ENCODE measurements around the gene FGF18.

The FGF18 gene

DNA sequence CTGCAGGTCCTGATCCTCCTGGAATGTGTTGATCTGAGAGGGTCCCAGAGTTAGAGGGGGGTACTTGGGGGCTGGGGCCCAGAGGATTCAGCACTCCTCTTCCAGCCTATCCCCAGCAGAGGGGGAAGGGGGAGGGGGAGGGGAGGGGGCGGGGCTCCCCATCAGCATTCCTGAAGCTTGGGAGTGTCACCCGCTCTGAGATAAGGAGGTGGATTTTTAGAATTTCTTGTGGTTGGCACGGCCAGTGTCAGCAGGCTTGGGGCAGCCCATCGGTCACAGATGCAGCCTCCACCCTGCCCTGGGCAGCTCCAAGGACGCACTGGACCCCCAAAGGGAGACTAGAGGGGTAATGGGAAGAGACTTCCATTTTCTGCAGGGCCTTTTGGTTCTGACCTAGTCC, 5.3 kb downstream of the FGF18 start:
- DNase-seq, result no peak

- no peak for DNase-seq
These were observed 6.3 kb downstream of the FGF18 start for GRCh38 chr5:171425596-171426244.

GRCh38 chr5:171426266-171426665, 6.8 kb downstream of the FGF18 start:
- no peak for DNase-seq

GRCh38 chr5:171426680-171427079, 7.2 kb downstream of the FGF18 start:
- no peak for DNase-seq

DNA sequence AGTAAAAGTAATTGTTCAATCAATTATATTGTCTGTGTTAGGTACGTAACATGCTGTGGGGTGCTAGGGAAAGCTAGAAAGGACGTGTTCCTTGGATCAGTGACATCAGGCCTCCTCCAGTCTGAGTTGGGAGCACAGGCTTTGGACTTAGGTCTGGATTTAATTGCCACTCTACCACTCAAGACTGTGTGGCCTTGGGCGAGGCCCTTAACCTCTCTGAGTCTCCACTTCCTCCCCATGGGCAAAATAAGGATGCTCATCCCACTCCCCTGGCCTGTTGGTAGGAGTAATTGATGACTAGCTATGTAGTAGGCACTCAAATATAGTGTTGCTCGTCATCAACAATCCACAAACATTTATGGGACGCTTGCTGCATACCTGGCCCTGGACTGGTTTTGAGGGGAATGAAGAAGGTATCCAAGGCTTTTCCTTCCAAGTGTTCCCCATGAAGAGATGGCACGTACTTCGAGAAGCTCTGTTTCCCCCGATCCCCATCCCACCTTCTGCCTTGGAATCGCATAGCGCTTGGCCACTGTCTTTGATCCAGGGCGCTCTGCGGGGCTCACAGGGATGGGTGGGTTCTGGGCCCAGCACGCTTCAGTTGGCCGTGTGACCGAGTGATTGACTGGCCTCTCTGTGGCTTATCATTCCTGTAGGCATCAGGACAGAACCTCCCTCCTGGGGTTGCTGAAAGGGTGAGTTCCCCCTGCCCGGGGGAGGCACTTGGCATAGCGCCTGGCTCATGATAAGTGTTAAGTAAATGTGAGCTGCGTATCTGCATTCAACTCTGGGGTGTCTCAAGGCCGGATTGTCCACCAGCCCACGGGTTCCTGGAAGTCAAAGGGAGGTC, 8.1 kb downstream of the FGF18 start:
- DNase-seq, result no peak

- no peak for DNase-seq
These were observed 8.8 kb downstream of the FGF18 start for GRCh38 chr5:171428168-171428696.

GRCh38 chr5:171428809-171429542, 9.5 kb downstream of the FGF18 start:
- DNase-seq, result no peak

DNA sequence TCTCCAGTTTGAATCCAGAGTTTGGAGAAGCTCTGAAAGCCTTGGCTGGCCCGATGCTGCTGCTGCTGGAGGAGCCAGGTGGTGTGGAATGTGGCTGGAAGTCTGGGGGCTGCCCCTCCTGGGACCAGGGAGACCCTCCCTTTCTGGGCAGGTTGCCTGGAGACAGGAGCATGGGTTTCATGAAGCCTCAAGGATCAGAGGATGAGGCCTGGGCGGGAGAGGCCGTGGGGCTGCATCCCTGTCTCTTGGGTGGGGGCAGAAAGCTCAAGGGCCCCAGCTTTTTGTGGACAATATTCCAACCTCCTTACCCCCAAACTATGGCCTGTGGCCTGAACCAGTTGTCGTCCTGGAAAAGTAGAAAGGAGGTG, 10.1 kb downstream of the FGF18 start:
- no peak for DNase-seq

DNA sequence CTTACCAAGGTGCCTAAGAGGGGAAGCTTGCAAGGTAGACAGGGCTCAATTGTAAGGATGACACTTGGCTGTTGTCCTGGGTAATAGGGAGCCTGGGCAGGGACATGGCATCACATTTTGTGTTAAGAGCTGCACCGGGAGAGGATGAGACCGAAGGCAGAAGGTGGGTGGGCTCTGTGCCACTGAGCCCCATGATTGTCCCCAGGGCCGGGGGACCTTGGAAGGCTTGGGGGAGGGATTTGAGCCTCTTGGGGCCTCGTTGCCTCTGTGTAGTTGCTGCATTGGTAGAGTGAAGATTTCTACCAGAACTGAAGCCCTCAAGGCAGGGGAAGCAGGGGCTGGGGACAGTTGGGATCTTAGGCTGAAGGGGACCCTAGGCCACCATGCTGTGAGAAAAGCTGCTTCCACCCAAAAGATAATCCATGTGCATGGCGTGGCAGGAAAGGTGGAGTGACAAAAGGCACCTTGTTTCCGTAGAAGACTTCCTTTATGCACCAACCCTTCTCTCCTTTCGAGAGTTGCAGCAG, 11.9 kb downstream of the FGF18 start:
- no peak for DNase-seq

- DNase-seq, result no peak
These were observed 12.6 kb downstream of the FGF18 start for GRCh38 chr5:171432076-171432475.

DNA sequence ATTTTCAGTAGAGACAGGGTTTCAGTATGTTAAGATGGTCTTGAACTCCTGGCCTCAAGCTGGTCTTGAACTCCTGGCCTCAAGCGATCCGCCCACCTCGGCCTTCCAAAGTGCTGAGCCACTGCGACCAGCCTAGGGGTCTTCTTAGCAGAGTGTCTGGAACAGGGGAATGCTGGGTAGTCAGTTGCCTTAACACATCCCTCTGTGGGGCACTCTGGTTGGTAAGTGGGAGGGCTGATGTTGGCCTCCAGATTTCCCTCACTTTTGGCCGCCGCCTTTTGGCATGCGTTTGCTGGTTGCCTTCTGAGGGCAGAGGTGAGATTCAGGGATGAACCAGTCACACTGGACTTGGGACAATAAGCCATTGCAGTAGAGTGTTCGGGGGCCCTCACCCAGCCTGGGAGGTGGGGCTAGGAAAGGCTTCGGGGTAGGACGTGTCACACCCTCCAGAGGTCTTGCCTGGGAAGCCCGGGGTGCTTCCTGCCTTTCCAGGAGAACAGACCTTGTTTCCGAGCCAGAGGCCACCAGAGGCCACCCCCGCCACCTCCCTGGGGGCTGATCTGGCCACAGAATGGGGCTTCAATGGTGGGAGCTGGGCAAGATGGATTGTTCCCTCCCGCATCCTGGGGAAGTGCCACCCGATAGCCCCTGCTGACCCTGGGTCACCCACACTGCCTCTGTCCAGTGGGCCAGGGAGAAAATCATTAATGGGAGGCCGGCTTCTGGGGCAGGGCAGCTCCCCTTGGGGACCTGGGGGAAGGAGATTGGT, 13.3 kb downstream of the FGF18 start:
- no peak for DNase-seq

- DNase-seq, result no peak
These were observed 13.9 kb downstream of the FGF18 start for GRCh38 chr5:171433352-171433698.

DNA sequence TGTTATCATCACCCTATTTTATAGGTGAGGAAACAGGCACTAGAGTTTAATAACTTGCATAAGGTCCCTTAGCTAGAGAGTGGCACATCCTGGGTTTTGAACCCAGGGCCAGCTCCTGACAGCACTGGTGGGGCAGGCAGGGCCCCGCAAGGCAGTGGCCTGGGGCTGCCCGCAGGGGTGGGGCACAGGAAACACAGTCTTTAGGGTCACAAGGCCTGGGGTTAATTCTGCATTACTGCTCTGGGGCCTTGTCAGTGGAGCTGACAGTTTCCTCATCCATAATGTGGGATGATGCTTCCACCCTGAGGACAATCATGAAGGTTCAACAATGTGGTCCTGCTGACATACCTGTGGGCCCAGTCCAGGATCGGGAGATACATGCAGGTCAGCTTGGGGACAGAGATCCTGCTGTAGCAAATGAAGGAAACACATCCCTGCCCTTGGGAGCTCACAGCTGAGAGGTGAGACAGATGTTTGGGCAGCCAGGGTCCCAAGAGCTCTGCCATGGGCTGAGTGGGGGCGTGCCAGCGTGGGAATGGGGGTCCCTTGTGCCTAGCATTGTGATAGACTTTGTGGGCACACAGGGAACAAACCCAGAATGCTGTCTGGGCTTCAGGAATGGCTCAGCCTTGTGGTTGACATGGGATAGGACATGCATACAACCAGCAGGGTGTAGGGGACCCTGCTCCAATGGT, 14.7 kb downstream of the FGF18 start:
- DNase-seq, result no peak

DNA sequence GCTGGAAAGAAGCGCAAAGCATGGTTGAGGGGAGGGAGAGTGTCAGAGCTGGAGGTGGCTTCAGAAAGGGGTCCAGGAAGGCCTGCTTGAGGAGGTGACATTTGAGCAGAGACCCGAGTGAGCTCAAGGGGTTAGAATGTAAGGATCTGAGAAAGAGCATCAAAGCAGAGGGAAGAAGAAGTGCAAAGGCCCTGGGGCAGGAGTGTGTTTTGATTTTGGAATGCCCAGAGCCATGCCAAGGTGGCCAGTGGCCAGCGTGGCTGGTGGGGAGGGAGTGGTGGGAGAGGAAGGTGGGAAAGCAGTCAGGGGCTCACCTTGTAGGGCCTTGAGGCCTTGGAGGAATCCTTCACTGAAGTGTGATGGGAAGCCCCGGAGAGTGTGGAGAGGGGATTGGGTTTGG, 15.4 kb downstream of the FGF18 start:
- DNase-seq, result no peak

- DNase-seq, result no peak
These were observed 16.5 kb downstream of the FGF18 start for GRCh38 chr5:171435908-171436307.

DNA sequence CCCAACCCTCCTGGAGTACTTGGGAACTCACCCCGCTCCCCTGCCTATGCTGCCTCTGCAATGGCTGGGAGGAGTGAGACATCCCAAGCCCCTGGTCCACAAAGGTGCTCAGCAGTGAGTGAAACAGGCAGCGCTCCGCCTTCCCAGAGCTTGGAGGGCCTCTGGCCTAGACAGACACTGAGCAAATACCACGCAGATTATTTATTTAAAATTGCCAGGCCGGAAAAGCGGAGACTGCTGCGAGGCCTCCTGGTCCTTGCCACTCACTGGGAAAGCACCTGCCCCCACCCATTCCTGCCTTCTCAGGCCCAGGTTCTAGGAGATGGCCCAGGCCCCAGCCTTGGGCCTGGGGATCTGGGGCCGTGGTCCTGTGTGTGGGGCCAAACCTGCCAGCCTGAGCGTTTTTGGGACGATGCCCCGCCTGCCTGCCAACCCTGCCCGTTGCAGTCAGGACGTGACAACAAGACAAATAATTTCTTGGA, 17.4 kb downstream of the FGF18 start:
- no peak for DNase-seq

DNA sequence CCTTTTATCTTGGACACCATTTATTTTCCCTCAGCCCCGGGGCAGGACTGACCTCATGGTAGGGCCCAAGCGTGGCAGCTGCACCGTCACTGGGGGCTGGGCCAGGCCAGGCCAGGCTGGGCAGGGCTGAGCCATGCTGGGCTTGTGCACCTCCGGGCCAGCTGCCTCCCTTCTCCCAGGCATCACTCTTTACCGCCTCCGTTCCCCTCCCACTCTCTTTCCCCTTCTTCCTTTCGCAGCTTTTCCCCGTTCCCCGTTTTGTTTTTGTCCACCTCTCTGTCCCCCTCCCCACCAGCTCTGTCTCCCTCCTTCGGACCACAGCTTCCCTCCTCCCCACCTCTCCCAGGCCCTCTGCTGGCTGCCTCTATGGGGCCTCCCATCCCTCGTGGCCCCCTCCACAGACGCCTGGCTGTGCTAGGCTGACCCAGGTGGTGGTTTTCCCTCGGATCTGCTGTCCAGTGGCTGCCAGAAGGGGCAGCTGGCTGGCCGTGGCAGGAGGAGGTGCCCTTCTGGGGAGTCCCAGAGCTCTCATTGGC, 17.9 kb downstream of the FGF18 start:
- DNase-seq, result no peak

DNA sequence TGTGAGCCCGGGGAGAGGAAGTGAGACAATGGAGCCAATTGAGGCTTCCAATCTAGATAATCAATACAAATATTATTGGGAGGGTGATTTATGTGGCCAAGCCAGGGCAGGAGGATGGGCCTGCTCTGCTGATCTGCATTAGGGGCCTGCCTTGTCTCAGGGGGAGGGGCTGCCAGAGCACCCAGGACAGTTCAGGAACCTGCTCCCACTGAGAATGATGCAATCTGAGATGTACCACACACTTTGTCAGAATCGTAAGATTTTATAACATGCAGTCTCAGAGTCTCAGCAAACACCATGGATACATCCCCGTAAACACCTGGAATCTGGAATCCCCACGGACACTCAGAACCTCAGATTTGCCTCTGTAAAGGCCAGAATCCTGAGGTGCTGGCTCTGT, 19.3 kb downstream of the FGF18 start:
- DNase-seq, result no peak

- DNase-seq, result no peak
These were observed 21.9 kb downstream of the FGF18 start for GRCh38 chr5:171441246-171441791.

DNA sequence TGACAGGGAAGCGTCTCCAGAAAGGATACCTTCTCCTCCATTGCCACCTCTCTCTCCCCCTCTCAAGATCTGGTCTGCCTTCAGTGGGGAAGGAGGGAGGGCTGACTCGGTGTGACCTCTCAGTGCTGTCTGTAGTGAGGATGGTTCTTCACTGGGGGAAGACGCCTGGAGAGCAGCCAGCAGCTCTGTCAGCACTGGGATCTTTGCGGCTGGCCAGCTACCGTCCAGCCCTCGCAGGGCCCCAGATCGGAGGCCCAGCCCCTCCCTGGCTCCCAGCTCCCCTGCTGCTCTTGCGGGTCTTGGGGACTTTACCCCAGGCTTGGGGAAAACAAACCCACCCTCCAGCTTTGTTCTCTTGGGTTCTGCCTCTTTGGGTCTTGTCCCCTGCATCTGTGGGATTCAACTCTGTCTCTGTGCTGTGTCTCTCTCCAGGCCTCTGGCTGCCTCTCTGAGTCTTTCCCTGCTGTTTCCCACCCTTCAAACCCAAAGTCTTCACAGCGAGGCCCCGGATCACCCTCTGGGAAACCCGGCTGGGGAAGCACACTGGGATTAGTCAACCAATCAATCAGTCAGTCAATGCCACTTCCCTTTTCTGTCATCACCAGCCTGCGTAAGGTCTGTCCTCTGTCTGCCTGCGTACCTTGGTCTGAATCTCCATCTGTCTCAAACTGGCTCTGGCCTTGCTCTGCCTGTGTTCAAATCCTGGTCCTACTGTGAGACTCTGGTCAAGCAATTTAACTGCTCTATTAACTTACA, 23.0 kb downstream of the FGF18 start:
- DNase-seq, result no peak

DNA sequence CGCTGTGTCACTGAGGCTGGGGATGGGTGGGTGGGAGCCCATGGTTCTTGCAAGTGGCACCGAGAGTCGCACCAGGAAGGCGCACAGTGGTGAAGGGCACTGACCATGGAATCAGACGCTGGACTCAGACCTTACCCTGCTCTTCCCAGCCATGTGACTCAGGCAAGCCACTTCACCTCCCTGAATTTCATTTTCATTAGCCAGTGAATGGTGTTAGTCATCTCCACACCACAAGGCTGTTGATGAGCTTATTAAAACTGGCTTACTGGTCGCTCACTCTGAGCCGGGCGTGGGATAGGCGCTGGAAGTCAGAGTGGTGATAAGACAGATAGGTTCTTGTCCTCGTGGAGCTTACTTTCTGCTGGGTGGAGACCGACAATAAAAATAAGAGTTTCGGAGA, 25.1 kb downstream of the FGF18 start:
- no peak for DNase-seq
